Fibroblast of upper back skin (primary cell): ENCODE measurements around the gene GATD1.
A peak's percentile ranks its signal among the peaks of the same experiment; 100 is the strongest.

Experiments
- DNase-seq: peaks from one replicate; pipeline ENCODE4 v3.0.0-alpha.2; 2013

Gene GATD1

GRCh38 chr11:812390-812789 is 35.1 kb upstream of the GATD1 start:
- DNase-seq, result no peak

DNA sequence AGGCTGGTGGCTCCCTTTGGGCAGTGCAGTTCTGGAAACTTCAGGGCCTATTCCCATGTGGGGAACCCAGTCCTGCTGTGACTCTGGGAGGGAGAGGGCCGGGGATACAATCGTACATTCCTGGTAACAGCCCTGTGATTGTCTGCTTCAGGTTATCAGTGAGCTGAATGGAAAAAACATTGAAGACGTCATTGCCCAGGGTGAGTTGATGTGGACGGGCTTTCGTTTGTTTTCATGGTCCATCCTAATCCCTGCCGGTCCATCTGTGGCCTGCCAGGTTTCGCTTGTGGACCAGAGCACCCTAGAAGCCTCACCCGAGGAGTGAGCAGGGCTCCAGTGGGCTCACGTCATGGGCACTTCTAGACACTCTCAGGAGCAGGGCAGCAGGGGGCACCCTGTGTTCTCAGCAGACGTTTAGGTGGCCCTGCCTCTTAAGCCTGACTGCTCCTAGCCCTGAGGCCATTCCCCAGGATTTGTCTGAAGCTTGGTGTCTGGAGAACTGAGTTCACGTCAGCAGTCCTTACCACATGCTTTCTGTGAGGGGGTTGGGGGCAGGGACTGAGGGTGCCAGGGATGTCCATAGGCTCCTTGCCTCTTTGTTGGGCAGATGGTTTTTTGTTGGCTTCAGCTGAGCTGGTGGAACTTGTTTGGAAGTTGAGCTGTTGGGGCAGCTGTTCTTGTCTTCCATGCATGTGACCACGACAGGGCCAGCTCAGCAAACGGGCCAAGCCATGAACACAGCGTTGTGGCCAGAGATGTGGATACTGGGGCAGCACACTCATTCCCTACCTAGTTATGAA is 34.4 kb upstream of the GATD1 start:
- DNase-seq, result no peak

DNA sequence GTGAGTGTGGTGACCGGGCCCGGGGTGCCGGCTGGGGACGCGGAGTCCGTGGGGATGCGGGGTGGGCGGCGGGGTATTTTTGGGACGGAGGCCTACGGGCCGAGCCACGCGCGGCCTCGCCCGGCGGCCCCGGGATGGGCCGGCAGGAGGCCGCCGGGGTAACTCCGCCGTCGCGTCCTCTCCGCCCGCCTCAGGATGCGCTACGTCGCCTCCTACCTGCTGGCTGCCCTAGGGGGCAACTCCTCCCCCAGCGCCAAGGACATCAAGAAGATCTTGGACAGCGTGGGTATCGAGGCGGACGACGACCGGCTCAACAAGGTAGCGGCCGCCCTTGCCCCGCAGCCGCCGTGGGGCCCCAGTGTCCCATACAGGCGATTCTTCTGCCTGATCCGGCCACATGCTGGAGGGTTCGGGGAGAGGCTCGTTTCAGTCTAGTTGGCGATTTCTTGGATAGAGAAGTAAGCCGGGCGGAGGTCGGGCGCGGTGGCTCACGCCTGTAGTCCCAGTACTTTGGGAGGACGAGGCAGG is 32.8 kb upstream of the GATD1 start:
- DNase-seq, result no peak

DNA sequence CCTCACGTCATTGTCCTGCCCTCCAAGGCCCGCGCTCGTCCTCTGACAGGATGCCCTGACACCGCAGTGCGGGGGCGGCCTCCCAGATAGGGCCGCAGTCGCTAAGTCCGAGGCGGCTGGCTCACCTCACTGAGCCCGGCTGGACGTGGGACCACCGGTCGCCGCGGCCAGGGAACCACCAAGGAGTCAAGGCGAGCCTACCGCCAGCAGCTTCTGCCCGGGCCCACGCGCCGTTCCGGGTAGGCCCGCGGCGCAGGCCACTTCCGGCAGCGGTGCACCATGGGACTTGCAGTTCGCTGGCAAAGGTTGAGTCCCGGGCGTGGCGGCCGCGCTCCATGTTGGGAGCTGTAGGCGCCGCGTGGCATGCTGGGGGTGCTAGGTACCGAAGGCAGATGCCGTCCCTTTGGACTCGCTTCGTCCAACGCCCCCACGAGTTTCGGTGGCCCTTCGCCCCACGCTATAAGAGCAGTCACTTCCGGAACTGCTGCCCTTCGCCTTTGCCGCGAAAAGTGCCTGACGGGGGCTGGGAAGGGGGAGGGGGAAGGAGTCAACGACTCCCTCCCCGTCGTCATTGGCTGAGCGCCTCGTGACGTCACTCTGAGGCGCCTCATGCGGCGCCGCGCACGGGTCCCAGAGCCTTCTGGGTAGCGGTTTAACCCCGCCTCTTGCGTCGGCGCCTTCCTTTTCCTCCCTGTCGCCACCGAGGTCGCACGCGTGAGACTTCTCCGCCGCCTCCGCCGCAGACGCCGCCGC is 32.2 kb upstream of the GATD1 start, which contains the start of gene RPLP2:
Gene RPLP2 (plus strand): TSS at position 681 of the 753 bp plus-strand sequence. CDS start 268 bp downstream, outside the sequence.
- DNase-seq, result peak; percentile 96

- DNase-seq, result no peak
Measured at GRCh38 chr11:808427-809286, 31.4 kb upstream of the GATD1 start.

DNA sequence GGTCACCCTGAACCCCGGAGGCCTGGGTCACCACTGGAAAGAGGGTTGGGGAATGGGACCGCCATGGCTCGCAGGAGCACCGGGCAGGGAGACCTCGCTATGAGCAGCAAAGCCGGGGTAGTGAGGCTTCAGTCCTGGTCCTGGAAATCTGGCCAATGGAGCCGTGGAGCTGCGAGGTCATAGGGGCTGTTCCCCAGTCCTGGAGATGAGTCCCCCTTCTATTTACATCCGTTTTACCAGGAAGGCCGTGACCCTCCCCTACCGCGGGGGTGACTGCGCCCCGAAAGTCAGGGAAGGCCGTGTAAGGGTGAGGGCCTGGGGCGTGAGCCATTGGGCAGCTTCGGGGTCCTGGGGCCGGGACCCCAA is 27.3 kb upstream of the GATD1 start:
- DNase-seq, result no peak

- DNase-seq, result no peak
Measured at GRCh38 chr11:803770-804598, 26.7 kb upstream of the GATD1 start.

GRCh38 chr11:803467-803742 is 26.1 kb upstream of the GATD1 start:
- DNase-seq, result no peak

- DNase-seq, result no peak
Measured at GRCh38 chr11:802693-803466, 25.6 kb upstream of the GATD1 start.

GRCh38 chr11:802018-802617 is 24.8 kb upstream of the GATD1 start:
- DNase-seq, result no peak

DNA sequence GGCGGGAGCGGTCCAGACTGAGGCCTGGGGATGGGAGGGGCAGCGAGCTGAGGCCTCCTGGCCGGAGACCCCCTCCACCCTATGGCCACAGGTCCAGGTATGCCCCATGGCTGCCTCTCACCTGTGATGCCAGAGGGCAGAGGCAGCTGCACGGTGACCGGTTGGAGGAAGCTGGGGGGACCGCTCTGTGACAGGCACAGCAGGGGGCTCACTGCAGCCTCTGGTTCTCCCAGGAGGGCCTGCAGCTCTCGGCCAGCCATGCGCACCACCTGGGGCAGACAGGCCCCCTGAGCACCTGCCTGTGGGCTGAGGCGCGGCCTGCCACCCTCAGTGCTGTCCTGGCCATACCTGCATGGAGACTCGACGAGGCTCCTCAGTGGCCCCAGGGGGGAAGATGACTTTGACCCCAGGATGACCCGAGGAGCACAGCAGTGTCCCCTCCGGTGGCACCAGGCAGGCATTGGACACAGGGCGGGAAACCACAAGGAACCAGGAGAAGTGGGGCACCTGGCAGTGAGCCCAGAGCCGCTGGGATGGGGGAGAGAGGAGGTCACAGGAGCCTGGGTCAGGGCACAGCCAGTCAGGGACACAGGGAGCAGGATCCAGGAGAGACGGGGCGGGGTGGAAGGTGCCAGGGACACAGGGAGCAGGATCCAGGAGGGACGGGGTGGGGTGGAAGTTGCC is 24.0 kb upstream of the GATD1 start:
- DNase-seq, result no peak

DNA sequence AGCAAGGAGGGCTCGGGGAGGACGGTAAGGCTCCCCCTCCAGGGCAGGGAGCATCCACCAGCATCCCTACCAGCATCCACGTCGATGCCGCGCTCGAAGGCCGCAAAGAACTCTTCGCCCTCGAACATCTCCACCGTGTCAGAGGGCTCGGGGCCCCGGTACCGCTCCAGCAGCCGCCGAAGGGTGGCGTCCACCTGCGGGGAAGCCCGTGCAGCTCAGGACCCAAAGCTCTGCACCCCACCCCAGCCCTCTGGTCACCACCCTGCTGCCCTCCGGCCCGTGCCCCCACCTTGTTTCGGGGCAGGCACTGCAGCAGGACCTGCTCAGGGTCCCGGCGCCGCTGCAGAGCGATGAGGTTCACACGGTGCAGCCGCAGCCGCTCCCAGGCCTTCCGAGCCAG is 23.2 kb upstream of the GATD1 start:
- no peak for DNase-seq

- no peak for DNase-seq
Measured at GRCh38 chr11:799641-800316, 22.5 kb upstream of the GATD1 start.

DNA sequence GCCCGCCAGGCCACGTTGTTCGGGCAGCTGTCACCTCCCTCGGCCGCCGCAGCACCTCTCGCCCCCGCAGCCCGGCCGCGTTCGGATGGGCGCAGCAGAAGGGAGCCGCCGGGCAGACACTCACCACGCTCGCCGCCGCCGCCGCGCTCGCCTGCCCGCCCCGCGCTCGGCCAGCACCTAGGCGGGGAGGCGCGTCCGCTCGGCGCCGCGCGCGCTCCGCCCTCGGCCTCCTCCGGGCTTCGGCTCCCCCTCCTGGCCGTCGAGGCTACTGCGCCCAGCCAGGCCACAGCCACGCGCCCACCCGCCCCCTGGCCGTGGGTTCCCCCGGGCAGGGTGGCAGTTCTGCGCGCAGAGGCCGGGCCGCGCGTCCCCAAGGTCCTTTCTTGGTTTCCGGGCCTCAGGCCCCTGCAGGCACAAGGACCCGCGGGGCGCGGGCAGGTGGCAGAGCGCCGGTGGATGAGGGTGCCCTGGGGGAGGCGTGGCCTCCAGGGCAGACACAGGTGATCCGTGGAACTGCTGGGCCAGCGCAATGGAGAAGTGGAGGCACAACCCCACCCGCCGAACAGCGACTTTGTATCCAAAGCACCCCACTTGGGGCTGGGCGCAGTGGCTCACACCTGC is 20.9 kb upstream of the GATD1 start, which contains the start of gene SLC25A22:
Gene SLC25A22 (minus strand): TSS at position 189 of the 621 bp plus-strand sequence. CDS start 3,275 bp downstream, outside the sequence.
- DNase-seq, result peak; percentile 69

GRCh38 chr11:797296-798092 is 20.2 kb upstream of the GATD1 start:
- DNase-seq, result peak; percentile 82

DNA sequence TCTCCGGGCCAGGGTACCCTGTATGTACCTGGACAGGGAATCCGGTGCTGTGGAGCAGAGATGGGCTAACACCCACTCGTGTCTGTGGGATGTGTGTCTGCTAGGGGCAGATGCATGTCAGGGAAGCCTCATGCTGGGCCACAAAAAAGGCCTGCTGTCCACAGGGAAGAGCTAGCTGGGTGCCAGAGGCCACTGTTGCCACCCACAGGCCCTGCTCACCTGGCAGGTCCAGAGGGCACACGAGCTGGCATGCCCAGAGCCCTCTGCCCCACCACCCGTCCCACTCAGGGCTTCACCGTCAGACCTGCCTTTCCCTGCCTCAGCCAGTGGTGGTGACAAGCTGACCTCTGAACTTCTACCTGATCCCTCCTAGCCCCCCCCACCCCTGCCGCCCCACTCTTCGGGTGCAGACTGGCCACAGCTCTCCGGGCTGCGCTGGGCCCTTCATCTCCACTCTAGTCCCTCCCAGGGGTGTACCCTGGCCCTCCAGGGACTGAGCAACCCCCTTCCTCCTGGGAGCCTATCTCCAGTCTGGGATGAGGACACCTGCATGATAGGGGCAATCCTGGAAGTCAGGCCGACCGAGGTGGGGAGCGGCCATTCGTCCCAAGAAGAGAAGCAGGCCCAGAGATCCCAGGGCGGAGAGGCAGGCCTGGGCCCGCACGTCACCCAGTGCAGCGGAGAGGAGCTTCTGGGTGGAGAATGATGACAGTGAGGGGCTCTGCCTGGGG is 19.4 kb upstream of the GATD1 start:
- no peak for DNase-seq
